Adipocyte (in vitro differentiated cells): ENCODE results near the gene KRT4.
A peak's percentile ranks its signal among the peaks of the same experiment; 100 is the strongest.

Experiments used
- DNase-seq: peaks from one replicate; pipeline ENCODE4 v3.0.0-alpha.2; 2015; ENCODE audit warnings: low read depth
- H3K27me3 ChIP-seq: replicated peaks from 2 replicates; pipeline ENCODE4 v1.7.0; 2013; ENCODE audit warnings: mild to moderate bottlenecking, low read length, moderate library complexity; ENCODE audit not compliant: control insufficient read depth, insufficient read depth
- H3K36me3 ChIP-seq: 2 replicates; pipeline ENCODE4 v1.7.0; 2013; ENCODE audit warnings: low read length, mild to moderate bottlenecking, moderate library complexity; ENCODE audit not compliant: control insufficient read depth, insufficient read depth, severe bottlenecking
- H3K4me1 ChIP-seq: 2 replicates; pipeline ENCODE4 v1.7.0; 2013; ENCODE audit warnings: mild to moderate bottlenecking, low read length, moderate library complexity; ENCODE audit not compliant: control insufficient read depth, insufficient read depth
- H3K4me3 ChIP-seq: 2 replicates; pipeline ENCODE4 v1.7.0; 2013; ENCODE audit warnings: mild to moderate bottlenecking, low read length, moderate library complexity
- H3K9ac ChIP-seq: 2 replicates; pipeline ENCODE4 v1.7.0; 2013; ENCODE audit warnings: mild to moderate bottlenecking, low read length, moderate library complexity
- H3K9me3 ChIP-seq: 2 replicates; pipeline ENCODE4 v1.7.0; 2013; ENCODE audit warnings: mild to moderate bottlenecking, low read length, moderate library complexity; ENCODE audit not compliant: control insufficient read depth

Gene KRT4

DNA sequence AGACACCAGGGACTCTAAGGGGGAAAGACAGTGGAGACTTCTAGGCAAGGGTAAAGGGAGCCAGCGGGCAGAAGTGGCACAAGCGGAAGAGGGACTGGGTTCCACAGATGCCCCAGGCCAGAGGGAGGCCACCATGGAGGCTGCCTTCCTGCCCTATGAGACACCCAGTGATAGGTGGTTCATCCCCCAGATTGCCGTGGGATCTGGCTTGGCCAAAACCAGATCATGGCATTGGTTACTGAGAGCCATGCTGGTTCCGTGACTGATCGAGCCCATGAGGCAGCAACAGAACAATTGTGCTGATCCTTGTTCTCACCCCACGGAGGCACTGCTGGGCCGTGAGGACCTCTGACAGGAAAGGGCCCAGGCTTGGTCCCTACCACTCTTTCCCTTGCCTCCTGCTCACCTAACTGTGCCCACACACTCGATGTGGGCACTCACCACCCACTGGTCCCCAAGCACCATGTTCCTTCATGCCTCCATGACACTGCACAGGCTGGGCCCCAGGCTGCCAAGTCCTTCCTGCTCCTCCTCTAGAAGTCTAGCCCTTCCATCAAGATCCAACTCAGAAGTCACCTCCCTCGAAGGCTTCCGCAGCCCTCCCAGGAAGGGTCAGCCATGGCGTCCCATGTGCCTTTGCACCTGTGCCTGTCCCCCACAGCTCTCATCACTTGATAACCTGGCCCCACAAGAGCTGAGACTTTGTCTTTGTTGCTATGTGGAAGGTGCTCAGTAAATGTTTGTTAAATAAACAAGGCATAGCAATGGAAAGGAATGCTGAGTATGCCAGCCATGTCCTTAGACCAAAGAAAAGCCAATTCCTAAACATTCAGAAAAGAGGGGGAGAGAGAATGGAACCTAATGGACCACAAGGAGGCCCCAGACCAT lies 12.9 kb upstream of the KRT4 start:
- peaks cover 42% of the 10 kb centered on the region for H3K4me1 ChIP-seq
- H3K9ac ChIP-seq: no peak overlapping the region
- peak; percentile 32 for DNase-seq
- peaks cover 3% of the 10 kb centered on the region for H3K36me3 ChIP-seq
- no peaks in the 10 kb centered on the region for H3K27me3 ChIP-seq
- H3K9me3 ChIP-seq: no peaks in the 10 kb centered on the region
- H3K4me3 ChIP-seq: no peak overlapping the region

DNA sequence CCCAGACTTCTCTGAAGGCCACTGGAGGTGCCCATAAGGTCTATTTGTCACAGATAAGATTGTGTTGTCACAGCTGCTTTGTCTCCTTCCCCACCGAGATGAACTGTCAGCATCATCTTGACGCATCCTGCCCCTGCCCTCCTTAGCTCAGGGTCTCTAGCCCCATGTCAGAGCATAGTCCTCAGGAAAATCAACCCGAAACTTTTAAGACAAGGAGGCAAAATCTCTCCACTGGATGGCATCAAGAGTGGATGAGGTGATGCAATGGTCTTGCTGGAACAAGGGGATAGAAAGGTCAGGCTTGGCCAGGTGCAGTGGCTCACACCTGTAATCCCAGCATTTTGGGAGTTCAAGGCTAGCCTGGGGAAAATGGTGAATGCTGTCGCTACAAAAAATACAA lies 12.0 kb upstream of the KRT4 start:
- no peak for DNase-seq
- no peaks in the 10 kb centered on the region for H3K9me3 ChIP-seq
- no peak overlapping the region for H3K9ac ChIP-seq
- H3K4me3 ChIP-seq: no peak overlapping the region
- H3K36me3 ChIP-seq: peaks cover 3% of the 10 kb centered on the region
- peaks cover 33% of the 10 kb centered on the region for H3K4me1 ChIP-seq
- peaks cover 8% of the 10 kb centered on the region for H3K27me3 ChIP-seq

DNA sequence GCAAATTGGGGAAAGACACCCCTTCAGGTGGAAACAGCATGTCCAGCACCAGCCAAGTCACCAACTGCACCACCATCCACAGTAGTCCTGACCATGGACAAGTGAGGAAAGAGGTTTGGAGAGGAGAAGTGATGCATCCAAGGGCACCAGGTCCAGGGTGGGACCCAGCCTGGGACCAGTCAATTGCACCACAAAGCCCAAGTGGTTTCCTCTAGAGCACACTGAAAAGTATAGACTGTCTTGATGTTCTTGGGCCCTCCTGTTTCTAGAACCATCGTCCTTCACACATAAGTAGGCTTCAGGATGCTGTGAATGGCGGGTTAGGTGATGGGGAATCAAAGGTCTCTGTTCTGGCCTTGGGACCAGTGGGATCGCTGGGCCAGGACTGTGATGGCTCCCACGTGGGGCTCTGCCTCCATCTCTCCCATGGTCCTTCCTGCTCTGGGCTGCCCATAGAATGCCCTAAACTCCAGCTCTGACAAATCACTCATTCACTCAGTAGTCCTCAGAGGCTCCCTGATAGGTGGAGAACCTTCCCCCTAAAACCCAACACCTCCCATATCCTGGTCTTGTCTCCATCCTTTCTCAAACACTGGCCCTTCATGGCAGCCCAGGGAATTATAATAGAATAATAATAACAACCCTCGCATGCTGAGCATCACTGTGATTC lies 11.0 kb upstream of the KRT4 start:
- no peak for DNase-seq
- peaks cover 3% of the 10 kb centered on the region for H3K36me3 ChIP-seq

DNA sequence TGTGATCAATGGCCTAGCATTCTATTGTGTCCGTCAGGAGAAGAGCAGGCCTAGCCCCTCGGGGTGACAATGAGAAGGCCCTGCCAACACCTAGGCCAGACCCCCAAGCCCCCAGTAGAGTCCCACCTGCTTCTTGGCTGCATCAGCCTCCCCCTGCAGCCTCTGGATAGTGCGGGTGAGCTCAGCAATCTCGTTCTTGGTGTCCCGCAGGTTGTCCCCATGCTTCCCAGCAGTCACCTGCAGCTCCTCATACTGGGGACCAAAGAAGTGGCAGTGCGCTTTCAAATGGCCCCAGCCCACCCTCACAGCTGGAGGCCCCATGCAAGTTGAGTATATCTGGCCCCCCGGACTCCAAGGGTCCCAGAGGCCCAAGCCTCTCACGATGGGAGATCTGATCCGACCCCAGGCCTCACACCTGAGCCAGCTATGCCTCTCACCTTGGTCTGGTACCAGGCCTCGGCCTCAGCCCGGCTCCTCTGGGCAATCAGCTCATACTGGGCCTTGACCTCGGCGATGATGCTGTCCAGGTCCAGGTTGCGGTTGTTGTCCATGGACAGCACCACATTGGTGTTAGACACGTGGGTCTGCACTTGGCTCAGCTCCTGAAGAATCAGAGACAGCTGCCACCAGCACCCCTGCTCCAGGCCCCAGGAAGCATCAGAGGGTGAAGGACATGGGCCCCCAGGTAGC lies 10.0 kb upstream of the KRT4 start:
- H3K9ac ChIP-seq: no peak overlapping the region
- peaks cover 3% of the 10 kb centered on the region for H3K36me3 ChIP-seq
- peaks cover 21% of the 10 kb centered on the region for H3K4me1 ChIP-seq
- H3K27me3 ChIP-seq: peaks cover 22% of the 10 kb centered on the region
- no peaks in the 10 kb centered on the region for H3K9me3 ChIP-seq
- DNase-seq: no peak
- H3K4me3 ChIP-seq: no peak overlapping the region

More for the DNA sequence above, 11.0 kb upstream of the KRT4 start:
- H3K4me3 ChIP-seq: no peak overlapping the region
- H3K4me1 ChIP-seq: peaks cover 27% of the 10 kb centered on the region
- no peak overlapping the region for H3K9ac ChIP-seq
- peaks cover 19% of the 10 kb centered on the region for H3K27me3 ChIP-seq
- H3K9me3 ChIP-seq: no peaks in the 10 kb centered on the region

DNA sequence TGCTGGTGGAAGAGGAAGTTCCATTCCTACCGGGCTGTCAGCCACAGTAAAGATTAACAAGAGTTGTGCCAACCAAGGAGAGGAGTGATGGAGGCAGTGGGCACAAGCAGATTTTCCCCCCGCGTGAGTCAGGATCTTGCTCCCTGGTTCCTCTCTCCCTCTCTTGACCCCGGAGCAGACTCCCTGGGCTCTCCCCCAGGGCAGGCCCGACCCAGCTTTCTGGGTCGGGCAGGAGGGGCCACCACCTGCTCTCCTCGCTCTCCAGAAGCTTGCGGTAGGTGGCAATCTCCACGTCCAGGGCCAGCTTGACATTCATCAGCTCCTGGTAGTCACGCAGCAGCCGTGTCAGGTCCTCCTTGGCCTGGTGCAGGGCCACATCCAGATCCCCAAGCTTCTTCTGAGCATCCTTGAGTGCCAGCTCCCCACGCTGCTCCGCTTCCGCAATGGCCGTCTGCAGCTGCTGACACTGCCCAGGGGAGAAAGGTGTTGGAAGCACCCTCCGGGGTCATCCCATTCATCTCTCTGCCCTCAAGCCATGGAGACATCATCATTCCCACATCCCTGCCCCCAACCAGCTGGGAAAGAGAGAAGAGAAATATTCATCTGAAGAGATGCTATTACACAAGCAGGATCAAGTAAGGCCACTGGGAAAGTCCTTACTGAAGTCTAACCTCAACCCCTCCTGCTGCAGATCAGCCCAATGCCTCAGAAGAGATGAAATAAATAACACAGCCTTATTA lies 9.0 kb upstream of the KRT4 start:
- H3K4me3 ChIP-seq: no peak overlapping the region

DNA sequence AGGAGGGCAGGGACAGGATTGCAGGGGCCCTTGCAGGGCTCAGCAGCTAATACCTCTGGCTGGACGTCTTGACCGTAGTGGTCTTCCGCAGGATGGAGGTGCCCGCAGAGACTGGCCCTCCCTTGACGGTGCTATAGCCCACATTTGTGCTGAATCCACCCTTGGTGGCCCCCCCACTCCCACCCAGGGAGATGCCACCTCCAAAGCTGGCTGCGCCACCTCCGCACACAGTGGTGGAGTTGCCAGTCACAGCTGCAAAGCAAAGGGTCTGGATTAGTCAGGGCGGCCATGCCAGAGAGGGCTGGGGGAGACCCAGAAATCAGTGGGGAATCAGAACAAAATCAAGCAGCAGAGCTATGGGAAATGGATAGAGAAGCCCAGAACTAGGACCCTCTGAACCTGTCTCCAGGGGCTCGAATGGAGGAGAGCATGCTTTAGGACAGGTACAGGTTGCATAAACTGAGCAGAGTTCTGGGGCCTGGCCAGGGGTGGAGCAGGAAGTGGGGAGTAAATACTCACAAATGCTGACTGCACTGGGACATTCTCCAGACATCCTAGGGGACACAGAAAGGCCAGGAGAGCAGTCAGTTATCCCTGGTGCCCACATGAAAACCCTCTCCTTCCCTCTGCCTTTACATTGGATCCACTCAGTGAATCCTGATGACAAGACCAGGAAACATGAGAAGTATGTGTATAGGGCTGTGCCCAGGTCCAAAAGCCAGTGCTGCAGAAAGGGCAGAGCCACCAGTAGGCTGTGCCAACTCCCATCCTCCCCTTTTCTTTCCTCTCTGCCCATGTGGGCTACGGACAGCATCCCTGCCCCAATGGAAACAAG lies 8.1 kb upstream of the KRT4 start:
- no peaks in the 10 kb centered on the region for H3K9me3 ChIP-seq
- no peak overlapping the region for H3K9ac ChIP-seq
- H3K4me3 ChIP-seq: no peak overlapping the region
- H3K27me3 ChIP-seq: peaks cover 36% of the 10 kb centered on the region
- peak; percentile 30 for DNase-seq
- H3K4me1 ChIP-seq: peaks cover 7% of the 10 kb centered on the region
- peaks cover 3% of the 10 kb centered on the region for H3K36me3 ChIP-seq

More for the DNA sequence above, 9.0 kb upstream of the KRT4 start:
- peaks cover 27% of the 10 kb centered on the region for H3K27me3 ChIP-seq
- no peaks in the 10 kb centered on the region for H3K9me3 ChIP-seq
- peaks cover 3% of the 10 kb centered on the region for H3K36me3 ChIP-seq
- DNase-seq: no peak
- no peak overlapping the region for H3K9ac ChIP-seq
- peaks cover 12% of the 10 kb centered on the region for H3K4me1 ChIP-seq

DNA sequence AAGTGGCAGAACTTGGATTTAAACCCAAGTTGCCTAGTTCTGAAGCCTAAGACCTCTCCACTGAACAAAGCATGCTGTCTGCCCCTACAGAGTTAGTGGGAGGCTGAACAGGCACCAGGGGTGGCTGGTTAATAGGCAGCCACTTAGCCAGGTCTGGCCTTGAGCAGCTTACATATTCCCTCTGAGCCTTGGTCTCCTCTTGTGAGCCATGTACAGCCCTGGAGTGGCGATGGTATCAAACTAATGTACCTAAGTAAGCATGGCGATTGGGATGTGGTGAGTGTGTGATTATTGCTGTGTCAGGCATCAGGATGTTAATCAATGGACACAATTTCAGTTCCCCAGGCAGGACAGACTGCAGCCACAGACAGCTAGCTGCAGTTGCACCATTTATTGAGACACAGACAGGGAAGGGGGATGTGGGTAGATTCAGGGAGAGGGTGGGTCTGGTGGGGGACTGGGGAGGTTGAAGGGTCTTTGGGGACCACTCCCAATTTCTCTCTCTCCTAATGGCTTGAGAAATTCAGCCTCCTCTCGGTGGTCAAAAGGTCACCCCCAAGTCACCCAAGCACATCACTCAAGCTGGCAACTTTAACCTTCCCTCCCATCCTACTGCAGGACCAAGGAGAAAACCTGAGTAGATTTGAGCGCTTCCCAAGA lies 7.3 kb upstream of the KRT4 start:
- H3K27me3 ChIP-seq: peaks cover 39% of the 10 kb centered on the region
- H3K4me1 ChIP-seq: peaks cover 7% of the 10 kb centered on the region
- H3K9ac ChIP-seq: no peak overlapping the region
- H3K4me3 ChIP-seq: no peak overlapping the region
- DNase-seq: no peak
- peaks cover 3% of the 10 kb centered on the region for H3K36me3 ChIP-seq
- no peaks in the 10 kb centered on the region for H3K9me3 ChIP-seq

DNA sequence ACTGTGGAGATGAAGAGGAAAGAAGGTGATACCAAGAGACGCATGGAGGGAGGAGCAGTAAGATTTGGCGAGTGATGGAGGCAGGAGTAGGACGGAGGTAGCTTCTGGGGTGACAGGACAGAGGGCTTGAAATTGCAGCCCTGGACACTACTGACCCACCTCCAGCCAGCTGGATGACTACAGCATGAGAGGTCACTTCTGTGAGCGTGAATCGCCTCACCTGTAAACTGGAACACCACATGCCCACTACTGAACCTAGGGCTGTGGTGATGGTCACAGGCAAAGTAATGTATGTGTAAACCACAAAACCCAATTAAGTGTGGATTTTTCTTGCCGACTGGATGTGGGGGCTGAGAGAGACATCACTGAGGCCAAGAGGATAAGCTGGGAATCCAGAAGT lies 6.6 kb upstream of the KRT4 start:
- H3K36me3 ChIP-seq: peaks cover 3% of the 10 kb centered on the region
- H3K4me3 ChIP-seq: no peak overlapping the region
- H3K27me3 ChIP-seq: peaks cover 39% of the 10 kb centered on the region
- peaks cover 7% of the 10 kb centered on the region for H3K4me1 ChIP-seq
- DNase-seq: no peak
- no peak overlapping the region for H3K9ac ChIP-seq
- no peaks in the 10 kb centered on the region for H3K9me3 ChIP-seq

DNA sequence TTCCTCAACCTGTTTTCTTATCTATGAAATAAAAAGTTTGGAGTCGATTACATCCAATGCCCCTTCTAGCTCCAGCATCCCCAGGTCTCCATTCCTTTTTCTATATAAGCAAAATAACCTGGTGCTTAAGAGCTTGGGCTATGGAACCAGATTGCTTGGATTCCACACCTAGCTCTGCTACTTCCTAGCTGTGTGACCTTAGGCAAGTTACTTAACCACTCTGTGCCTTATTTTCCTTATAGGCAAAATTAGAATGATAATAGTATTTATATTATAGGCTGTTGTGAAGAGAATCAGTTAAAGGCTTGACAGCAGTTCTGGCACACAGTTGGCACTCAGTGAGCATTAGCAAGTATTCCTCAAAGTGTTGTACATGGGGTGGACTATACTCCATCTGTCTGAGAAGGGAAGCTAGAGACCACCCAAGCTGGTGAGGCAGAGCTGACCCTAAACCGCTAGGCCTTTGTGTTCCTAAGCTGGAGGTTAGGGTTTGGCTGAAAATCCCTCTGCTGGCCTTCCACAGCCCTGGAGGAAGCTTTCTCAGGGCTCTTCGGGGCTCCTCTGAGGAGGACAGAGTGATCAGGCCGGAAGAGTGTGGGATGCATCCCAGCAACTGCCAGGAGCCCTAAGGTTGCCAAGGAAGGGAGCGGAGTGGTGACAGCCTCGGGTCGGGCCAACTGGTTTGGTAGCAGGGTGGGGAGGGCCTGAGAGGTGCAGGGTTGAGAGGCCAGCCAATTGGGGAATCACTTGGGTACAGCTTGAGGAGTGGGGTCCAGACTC lies 6.0 kb upstream of the KRT4 start:
- Histone ChIP-seq H3K36me3 (peaks cover 3% of the 10 kb centered on the region), H3K9ac (no peak overlapping the region), H3K4me1 (peaks cover 7% of the 10 kb centered on the region), H3K9me3 (no peaks in the 10 kb centered on the region), H3K4me3 (no peak overlapping the region), H3K27me3 (peaks cover 39% of the 10 kb centered on the region)
- no peak for DNase-seq
